AG10803 (cell line): ENCODE measurements around the gene CCDC154.

ENCODE experiments used
- DNase-seq: peaks from one replicate; pipeline ENCODE4 v3.0.0; 2010; ENCODE audit warnings: low read depth
- H3K4me3 ChIP-seq: 2 replicates; pipeline ENCODE4 v1.5.1; 2011; ENCODE audit warnings: mild to moderate bottlenecking, low read length, control low read depth
- CTCF ChIP-seq: conservative IDR thresholded peaks from 2 replicates; pipeline ENCODE4 v1.5.1; 2011; ENCODE audit warnings: mild to moderate bottlenecking, low read length, control low read depth, inconsistent platforms

CCDC154 gene

GRCh38 chr16:1464894-1465566, 20.7 kb upstream of the CCDC154 start:
- no peak for DNase-seq
- TF ChIP-seq CTCF, result no peak
- H3K4me3 ChIP-seq, result no peak overlapping the region

GRCh38 chr16:1464196-1464893, 20.0 kb upstream of the CCDC154 start:
- TF ChIP-seq CTCF, result no peak
- H3K4me3 ChIP-seq, result no peak overlapping the region
- DNase-seq, result no peak

- H3K4me3 ChIP-seq, result no peak overlapping the region
- no peak for DNase-seq
- TF ChIP-seq CTCF, result no peak
These were observed 16.8 kb upstream of the CCDC154 start for GRCh38 chr16:1461146-1461545.

GRCh38 chr16:1460602-1461138, 16.3 kb upstream of the CCDC154 start:
- no peak overlapping the region for H3K4me3 ChIP-seq
- no peak for TF ChIP-seq CTCF
- DNase-seq, result no peak

GRCh38 chr16:1459967-1460366, 15.6 kb upstream of the CCDC154 start:
- no peak overlapping the region for H3K4me3 ChIP-seq
- TF ChIP-seq CTCF, result no peak
- no peak for DNase-seq

GRCh38 chr16:1458977-1459341, 14.6 kb upstream of the CCDC154 start:
- H3K4me3 ChIP-seq, result no peak overlapping the region
- no peak for DNase-seq
- no peak for TF ChIP-seq CTCF
